Stimulated activated CD4-positive, alpha-beta T cell treated with anti-CD3 and anti-CD28 coated beads, Interleukin-12 subunit alpha, Interleukin-12 subunit beta, amount 100 ng/mL, for 24 hours (primary cell): Measurements from ENCODE around the gene PHF20.
"Not testable (repeated sequence)": the region's sequence is repeated elsewhere in the genome, so short reads cannot be mapped to it uniquely, and the experiment has no call there.

Experiments
- DNase-seq, 2 experiments: peaks; one replicate each; pipeline ENCODE4 v3.0.0-alpha.2; 2020; ENCODE audit warnings: low read depth in 2 of 2

Gene PHF20

DNA sequence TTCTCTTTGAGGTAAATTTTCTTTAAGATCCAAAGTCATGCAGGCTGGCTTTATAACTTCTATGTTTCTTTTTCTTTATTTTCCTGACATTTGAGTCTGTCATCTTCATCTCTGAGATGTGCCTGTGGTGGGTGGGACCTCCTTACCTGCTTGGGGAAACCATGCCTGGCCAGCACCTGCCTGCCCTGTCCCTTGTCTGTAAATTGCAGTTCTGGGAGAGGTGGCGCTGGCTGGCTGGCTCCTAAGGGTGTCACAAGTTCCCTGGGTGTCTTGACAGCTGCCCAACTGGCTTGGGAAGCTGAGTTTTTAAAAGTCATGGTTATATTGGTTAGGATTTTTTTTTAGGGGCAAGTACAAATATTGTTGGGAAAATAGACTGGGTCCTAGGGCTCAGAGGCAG is 146.2 kb downstream of the PHF20 start:
- no peak for DNase-seq

DNA sequence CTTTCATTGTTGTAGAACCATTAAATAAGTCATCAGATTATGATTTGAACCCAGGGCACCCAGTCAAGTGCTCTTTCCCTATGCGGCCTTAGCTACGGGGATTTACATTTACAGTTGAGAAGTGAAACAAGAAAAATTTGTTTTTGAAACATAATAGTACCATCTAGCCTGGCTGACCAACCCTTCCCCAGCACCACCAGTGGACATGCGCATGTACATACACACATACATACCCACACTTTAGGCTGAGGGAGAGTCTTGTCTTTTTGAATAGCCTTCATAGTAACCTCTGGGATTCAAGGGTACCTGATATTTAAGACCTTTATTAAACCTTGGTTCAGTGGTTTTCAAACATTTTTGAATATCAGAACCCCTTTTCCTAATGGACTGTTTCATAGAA is 148.7 kb downstream of the PHF20 start:
- no peak for DNase-seq

DNA sequence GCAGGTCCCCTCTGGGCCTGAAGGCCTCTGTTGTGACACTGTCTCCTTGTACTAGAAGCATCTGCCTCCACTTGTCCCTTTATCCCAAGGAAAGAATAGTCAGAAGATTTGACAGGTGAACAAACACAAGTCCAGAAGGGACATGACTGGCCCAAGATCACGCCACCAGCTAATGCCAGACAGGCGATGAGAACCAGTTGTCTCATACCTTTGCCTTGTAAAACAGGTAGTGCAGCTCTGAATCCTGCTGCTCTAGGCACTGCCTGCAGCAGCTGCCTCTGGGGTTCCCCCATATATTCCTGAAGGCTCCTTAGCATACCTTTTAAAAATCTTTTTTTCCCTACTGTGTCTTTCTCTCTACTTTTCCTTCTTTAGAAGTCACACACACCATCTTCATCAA is 157.5 kb downstream of the PHF20 start:
- no peak for DNase-seq

DNA sequence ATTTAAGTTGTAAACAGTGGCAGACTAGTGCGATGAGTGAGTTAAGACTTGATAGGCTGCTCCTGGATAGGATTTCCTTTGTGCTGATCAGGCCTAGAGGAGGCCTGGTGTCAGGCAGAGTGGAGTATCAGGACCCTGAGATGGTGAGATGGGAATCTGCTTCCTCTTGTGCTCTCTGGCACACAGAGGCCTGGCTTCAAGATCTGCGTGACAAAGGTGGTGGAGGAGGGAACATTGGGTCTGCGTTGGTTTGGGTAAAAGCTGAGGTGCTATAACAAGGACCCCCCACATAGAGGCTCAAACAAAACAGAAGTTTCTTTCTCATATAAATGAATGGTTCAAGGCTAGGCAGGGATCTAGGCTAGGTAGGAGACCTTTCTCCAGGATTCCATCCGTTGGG is 162.2 kb downstream of the PHF20 start:
- DNase-seq = no peak

DNA sequence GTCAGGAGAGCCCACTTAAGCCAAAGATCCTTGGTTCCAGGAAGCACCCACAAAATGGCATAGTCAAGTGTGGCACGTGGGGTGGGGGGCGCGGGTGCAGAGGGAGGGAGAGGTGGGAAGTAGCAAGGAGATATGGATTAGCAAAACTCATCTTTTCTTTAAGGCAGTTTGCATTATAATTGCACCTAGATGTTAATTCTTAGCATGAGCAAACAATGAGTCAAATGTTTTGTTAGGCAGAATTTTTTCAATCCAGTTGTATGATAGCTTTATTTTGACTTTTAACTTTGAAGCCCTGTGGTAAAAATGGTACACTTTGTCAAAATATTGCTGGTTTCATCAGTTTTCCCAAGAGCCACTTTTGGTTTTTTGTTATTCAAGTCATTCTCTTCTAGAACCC is 167.4 kb downstream of the PHF20 start:
- DNase-seq = no peak

DNA sequence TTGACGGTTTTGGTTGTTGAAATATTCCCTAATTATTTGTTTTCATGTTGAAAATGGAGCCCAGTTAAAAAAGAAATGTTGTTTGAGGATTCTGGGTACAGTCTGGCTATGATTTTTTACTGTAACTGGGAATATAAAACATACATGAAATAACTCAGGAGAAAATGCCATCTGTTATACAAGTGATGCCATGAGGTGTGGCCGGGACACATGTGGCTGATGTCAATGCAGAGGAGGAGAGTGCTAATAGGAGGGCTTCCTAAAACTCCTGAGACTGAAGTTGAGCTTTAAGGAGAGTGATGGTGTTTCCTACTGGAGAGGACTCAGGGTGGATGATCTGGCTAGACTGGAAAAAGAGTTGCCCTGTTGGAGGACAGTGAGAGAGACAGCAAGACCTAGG is 169.8 kb downstream of the PHF20 start:
- no peak for DNase-seq

DNA sequence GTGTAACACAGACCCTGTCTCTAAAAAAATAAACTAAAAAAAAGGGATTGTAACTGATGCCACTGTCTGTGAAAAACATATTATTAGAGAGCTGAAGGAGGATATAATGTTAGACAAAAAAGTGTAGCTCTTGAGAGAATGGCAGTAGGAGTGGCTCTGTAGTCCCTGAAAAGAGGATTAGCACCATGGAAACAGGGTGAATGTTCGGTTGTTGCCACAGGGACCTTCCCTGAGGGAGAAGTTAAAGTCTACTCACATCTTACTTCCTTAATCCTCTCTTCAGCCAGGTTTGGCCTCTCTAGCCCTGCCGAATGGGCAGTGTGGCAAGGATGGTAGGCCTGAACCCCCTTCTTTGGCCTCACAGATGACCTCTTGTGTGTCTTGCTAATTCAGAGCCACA is 170.4 kb downstream of the PHF20 start:
- DNase-seq = no peak

DNA sequence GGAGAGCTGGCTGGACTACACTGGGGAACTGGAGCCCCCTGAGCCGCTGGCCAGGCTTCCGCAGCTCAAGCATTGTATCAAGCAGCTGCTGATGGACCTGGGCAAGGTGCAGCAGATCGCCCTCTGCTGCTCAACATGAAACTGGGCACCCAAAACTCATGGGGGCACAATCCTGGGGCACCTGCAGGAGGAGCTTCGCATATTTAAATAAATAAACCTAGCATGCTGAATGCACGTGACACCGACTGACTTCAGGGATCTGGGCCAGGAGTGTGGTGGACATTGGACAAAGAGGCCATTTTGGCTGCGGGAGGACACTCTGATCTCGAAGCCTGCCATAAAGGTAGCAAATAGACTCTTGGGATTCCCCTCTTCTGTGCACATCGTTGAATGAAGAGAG is 175.7 kb downstream of the PHF20 start:
- DNase-seq = no peak

DNA sequence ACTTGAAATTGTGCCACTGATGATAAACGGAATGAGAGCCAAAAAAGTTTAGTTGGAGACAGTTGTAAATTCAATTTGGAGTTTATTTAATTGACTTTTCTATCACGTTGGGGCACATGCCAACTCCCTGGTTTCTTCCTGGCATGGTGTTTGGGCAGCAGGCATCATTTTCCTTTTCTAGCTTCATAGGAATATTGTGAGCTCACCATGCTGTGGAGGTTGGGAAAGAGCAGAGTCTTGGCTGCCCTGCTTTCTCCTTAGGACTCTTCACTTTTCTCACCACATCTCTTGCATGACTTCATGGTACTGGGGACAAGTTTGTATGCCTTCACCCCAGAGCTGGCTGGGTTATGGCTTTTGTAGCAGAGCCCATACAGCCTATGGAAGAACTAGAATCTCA is 176.1 kb downstream of the PHF20 start:
- no peak for DNase-seq

DNA sequence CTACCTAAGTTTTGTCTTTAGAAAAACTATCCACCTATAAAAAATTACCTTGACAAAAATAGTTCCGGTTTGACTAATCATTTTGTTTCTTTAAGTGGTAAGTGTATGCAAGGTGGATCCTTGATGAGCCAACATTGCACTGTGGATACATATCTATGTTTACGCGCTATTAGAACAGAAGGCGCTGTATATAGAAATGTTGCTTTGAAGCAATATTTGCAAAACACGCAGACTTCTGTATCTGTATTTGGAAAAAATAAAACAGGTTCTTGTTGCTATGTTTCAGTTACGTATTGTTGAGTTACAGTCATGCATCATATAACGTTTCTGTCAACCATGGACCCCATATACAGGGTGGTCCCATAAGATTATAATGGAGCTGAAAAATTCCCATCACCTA is 178.3 kb downstream of the PHF20 start:
- DNase-seq = no peak

DNA sequence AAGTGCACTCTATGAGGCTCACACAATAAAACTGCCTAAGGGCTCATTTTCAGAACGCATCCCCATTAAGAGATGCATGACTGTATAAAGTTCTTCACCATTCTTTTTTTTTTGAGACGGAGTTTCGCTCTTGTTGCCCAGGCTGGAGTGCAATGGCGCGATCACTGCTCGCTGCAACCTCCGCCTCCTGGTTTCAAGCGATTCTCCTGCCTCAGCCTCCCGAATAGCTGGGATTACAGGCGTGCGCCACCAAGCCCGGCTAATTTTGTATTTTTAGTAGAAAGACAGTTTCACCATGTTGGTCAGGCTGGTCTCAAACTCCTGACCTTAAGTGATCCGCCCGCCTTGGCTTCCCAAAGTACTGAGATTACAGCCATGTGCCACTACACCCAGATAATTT is 180.3 kb downstream of the PHF20 start:
- not testable (repeated sequence) for DNase-seq

DNA sequence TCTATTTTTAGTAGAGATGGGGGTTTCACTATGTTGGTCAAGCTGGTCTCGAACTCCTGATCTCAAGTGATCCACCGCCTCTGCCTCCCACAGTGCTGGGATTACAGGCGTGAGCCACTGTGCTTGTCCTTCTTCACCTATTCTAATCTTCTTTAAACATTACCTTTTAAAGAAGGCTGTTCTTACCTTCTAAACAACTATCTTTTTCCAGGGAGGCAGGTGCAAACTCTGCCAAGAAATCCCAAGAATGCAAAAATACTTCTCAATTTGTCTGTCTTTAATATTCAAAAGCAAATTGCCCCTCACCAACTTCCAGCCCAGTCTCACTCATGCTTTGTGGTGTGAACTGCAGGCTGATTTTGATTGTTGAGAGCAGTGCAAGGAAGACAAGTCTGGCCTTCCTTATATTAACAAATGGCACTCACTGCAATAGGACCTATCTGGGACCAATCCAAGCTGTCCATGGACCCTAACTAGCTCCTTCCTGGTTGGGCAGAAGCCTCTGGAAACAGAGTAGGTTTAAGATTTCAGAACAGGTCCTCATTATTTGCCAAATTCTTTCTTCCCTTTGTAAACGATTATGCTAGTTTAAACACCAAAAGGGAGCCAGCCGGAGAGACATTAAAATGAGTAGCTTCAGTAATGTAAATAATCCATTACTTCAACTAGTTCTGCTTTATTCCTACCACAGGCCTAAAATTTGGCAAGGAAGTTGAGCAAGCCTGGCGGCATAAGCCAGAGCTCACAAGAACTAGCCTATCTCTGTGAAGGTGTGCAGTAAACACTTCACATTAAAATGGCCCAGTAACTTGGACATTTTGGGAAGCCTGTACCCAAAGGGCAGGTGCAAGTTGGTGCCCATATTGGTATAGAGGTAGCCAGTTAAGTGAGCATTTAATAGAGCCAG is 180.9 kb downstream of the PHF20 start:
- no peak for DNase-seq

DNA sequence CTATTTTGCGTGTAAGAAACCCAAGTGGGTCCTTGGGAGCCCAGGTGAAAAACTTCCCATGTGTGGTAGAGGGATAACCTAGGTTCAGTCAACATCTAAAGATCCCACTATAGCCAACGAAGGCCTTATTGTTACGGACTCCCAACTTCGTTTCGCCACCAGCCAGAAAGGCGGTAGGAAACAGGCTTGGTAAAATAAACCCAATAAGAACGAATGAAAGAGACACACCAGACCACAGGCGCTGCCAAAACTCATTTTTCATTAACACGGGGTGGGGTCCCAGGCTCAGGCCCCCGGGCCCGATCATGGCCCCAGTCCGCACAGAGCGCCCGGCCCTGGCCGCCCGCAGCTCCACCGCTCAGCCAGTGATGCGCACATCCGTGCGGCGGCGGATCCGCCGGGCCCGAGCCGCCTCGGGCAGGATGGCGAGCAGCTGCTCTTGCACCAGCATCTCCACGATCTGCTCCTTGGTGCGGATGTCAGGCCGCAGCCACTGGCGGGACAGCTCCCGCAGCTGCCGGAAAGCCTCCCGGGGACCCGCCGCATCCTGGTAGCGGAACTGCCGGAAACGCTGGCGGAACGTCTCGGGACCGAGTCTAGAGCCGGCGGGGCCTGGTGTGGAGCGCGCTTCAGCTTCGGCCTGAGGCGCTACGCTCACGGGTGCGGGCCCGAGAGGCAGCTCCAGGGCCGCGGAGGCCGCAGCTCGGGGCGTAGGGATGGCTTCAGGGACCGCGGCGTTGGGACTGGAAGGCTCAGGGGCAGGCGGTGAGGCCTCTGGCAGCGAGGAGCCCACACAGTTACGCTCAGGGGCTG is 181.8 kb downstream of the PHF20 start:
- peak; percentile 35 to 48 for DNase-seq

DNA sequence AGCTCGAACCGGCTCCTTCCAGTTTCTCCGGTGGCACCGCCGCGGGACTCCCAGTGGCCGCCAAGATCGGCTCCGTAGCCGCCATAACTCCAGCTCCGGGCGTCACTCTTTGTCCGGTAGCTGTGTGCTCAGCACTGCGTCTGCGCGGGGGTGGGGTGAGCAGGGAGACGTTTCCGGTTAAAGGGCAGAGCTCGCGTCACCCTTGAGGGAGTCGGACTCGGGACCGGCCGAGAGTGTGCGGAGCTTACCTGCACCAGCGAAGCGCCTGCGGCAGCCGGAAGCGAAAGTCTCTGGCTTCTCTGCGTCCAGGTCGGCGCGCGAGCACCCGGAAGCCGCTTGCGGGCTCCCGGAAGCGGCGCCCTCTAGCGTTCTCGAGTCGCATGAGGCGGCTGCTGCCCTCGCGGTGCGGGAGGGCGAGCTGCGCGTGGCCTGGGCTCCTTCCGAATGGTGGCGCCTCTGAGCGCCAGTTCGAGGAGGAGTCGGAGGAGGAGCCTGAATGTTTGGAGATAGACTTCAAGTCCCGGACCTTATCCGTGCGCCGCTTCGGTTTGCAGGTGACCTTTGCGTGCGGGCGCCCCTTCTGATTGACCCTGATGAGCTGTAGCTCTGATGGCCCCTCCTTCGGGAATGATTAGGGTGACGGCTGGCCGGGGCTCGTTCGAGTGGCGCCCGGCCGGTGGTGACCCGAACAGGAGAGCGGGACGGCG is 182.5 kb downstream of the PHF20 start, which contains the start of gene SCAND1:
TSS of gene SCAND1 (minus strand) at position 303 of the 707 bp plus-strand sequence. CDS start at position 85, 218 bp downstream.
- peak; percentile 97 for DNase-seq

DNA sequence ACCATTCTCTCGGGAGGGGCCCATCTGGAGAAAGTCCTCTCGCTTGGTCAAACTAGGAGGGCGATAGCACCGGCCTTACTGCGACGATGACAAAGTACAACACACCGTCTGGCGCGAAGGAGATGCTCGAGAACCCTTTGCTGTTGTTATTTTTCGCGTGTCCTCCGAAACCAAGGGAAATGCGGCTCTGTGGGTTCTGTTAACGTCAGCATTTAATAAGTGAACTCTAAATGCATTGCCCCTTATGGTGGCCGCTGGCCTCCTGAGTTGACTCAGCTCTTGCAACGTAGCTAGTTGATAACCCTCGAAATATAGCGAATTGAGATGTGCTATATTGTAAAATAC is 183.1 kb downstream of the PHF20 start:
- no peak for DNase-seq

DNA sequence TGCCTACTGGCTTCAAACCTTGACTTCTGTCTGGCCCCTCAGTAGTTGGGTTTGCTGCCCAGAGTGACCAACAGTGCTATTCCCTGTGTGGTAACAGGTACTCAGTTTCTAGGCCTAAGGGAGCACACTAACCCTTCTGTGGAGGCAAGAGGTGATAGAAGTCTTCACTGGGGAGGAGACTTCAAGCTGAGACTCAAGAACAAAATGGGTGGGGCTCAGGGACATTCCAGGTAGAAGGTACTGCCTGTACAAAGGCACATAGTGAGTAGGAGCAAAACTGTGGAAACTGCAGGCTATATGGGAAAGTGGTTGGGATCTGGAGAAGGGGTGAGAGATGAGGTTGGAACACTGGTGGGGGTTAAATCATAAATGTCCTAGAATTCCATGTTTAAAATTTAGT is 184.8 kb downstream of the PHF20 start:
- DNase-seq = no peak

DNA sequence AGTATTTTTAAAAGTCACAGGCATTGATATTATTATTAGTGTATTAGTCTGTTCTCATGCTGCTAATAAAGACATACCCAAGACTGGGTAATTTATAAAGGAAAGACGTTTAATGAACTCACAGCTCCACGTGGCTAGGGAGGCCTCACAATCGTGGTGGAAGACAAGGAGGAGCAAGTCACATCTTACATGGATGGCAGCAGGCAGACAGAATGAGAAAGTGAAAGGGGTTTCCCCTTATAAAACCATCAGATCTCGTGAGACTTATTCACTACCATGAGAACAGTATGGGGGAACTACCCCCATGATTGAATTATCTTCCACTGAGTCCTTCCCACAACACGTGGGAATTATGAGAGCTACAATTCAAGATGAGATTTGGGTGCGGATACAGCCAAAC is 187.5 kb downstream of the PHF20 start:
- not testable (repeated sequence) for DNase-seq

DNA sequence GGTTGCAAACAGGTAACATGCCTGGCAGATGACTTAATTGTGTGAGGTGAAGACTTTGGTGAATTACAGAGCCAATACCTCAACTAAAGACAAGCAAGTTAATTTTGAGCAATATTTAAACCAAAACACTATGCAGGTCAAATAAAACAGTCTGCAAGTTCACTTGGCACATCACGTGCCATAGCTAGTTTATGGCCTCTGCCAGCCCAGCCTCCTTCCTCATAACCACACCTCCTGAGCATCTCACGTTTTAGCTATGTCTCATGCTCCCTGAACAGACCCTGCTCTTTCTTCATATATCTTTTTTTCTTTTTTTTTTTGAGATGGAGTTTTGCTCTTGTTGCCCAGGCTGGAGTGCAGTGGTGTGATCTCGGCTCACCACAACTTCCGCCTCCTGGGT is 192.1 kb downstream of the PHF20 start:
- no peak for DNase-seq

DNA sequence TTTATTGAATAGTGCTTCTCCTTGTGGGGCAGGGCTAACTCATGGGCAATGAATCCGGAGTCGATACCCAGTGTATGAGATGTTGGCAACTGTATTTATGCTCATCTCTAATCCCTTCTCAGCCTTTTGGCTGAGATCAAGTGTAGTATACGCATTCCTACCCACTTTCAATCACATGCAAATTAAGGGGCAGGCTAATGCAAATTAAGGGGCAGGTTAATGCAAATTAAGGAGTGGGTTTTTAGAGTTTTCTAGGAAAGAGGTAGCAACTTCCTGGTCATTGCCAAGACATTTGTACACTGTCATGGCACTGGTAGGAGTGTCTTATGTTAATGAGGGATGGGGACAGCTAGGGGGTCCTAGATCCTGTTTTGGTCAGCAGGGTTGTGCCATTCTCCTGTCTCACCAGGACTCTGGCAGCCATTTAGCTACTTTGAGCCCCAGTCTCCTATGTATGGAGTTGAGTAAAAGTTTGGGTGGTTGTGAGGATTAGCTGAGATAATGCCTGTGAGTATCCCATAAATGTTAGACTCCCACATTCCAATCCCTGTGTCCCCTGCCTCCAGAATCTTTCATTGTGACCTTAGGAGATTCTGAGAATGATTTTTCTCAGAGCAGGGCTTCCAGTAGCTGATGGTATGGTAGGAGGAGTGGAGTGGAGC is 196.3 kb downstream of the PHF20 start, which contains the start of gene CNBD2:
TSS of gene CNBD2 (plus strand) at position 612 of the 662 bp plus-strand sequence. CDS start 173 bp downstream, outside the sequence.
- DNase-seq = no peak

DNA sequence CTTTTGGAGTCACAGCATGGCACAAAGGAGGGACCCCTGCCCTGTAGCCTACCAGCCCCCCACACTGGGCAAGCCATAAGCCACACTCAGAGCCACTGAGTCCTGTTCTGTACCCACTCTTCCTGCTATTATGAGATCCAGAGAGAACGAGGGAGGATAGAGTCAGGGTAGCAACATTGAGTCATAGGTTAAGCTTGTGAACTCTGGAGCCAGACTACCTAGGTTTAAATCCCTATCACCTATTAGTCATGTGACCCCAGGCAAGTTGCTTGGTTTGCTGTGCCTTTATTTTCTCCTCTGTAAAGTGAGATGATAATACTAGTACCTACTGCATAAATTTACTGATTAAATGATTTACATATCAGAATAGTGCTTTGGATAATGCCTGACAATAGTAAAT is 197.1 kb downstream of the PHF20 start:
- no peak for DNase-seq

DNA sequence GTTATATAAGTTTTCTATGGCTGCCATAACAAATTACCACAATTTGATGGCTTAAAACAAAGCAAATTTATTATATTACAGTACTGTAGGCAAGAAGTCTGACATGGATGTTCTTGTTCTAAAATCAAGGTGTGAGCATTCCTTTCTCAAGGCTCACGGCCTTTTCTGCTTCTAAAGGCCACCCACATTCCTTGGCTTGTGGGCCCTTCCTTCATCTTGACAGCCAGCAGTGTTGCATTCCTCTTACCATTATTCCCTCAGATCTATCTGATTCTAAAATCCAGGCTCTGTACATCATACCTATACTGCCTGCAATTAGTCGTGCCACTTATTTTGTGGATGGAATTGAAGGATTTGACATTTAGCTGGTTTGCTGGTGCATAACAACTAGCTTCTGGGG is 200.2 kb downstream of the PHF20 start:
- no peak for DNase-seq

DNA sequence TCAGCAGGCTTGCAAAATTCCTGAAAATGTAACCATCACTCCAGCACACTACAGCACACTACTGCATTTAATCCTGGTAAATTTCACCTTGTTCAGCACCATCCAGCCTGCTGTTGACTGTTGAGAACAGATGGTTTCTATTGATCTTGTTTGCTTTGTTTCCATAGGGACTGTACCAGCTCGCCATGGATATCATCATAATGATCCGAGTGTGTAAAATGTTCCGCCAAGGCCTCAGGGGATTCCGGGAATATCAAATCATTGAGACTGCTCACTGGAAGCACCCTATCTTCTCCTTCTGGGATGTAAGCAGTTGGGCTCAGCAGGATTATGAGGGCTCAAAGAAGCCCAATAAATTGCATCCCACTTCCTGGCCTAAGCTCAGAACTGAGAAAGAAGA is 200.6 kb downstream of the PHF20 start:
- no peak for DNase-seq
